Fibroblast of lung (primary cell): ENCODE results near the gene TPRG1L.

ENCODE experiments used
- CTCF ChIP-seq, 2 donors: IDR thresholded peaks in 1 of 2; conservative IDR thresholded peaks in 1 of 2; 1 replicate in 1 of 2; 2 replicates in 1 of 2; pipeline ENCODE4 v1.5.1; 2011 to 2012; ENCODE audit warnings: low read length in 2 of 2, control low read depth in 1 of 2, inconsistent platforms in 1 of 2, low read depth in 1 of 2, mild to moderate bottlenecking in 1 of 2
- EZH2 ChIP-seq: IDR thresholded peaks from 2 replicates; pipeline ENCODE4 v1.5.1; 2012; ENCODE audit warnings: low read length, control low read depth, mild to moderate bottlenecking; ENCODE audit errors: missing control alignments

- no peak for TF ChIP-seq CTCF (conservative IDR thresholded peaks at IDR 0.05 in 1 of 2, IDR thresholded peaks at IDR 0.05 in 1 of 2; ENCODE audit: low read depth in 1 of 2, low read length in 2 of 2)
- no peak for TF ChIP-seq EZH2
These were observed 39.9 kb upstream of the TPRG1L start for GRCh38 chr1:3584915-3585314.
